ENCODE results near the gene PTTG1IP2.

PTTG1IP2 gene

GRCh38 chr7:90483251-90483650 lies 13.8 kb downstream of the PTTG1IP2 start:
- DNase-seq = peak; percentile 4

- no peak for DNase-seq
Measured at GRCh38 chr7:90484706-90485105, 15.3 kb downstream of the PTTG1IP2 start.

GRCh38 chr7:90485734-90486316 lies 16.4 kb downstream of the PTTG1IP2 start:
- DNase-seq = no peak

GRCh38 chr7:90487808-90488207 lies 18.4 kb downstream of the PTTG1IP2 start:
- DNase-seq = no peak

- no peak for DNase-seq
Measured at GRCh38 chr7:90488220-90488619, 18.8 kb downstream of the PTTG1IP2 start.

GRCh38 chr7:90492250-90492649 lies 22.8 kb downstream of the PTTG1IP2 start:
- no peak for DNase-seq

GRCh38 chr7:90495241-90495640 lies 25.8 kb downstream of the PTTG1IP2 start:
- DNase-seq = no peak

GRCh38 chr7:90502539-90502938 lies 33.1 kb downstream of the PTTG1IP2 start:
- no peak for DNase-seq

- DNase-seq = no peak
Measured at GRCh38 chr7:90503367-90503766, 33.9 kb downstream of the PTTG1IP2 start.

GRCh38 chr7:90507692-90508091 lies 38.3 kb downstream of the PTTG1IP2 start:
- no peak for DNase-seq

- DNase-seq = no peak
Measured at GRCh38 chr7:90511776-90512175, 42.3 kb downstream of the PTTG1IP2 start.

- DNase-seq = no peak
Measured at GRCh38 chr7:90512821-90513254, 43.4 kb downstream of the PTTG1IP2 start.

GRCh38 chr7:90516257-90516656 lies 46.8 kb downstream of the PTTG1IP2 start:
- no peak for DNase-seq

GRCh38 chr7:90518630-90519029 lies 49.2 kb downstream of the PTTG1IP2 start:
- no peak for DNase-seq

- DNase-seq = no peak
Measured at GRCh38 chr7:90520484-90520883, 51.0 kb downstream of the PTTG1IP2 start.

GRCh38 chr7:90530263-90530662 lies 60.8 kb downstream of the PTTG1IP2 start:
- peak; percentile 47 for DNase-seq

GRCh38 chr7:90532231-90532929 lies 62.9 kb downstream of the PTTG1IP2 start:
- DNase-seq = no peak

GRCh38 chr7:90536449-90536848 lies 67.0 kb downstream of the PTTG1IP2 start:
- DNase-seq = no peak

- no peak for DNase-seq
Measured at GRCh38 chr7:90538405-90538804, 69.0 kb downstream of the PTTG1IP2 start.

GRCh38 chr7:90540406-90540805 lies 71.0 kb downstream of the PTTG1IP2 start:
- DNase-seq = no peak

- DNase-seq = no peak
Measured at GRCh38 chr7:90551036-90551435, 81.6 kb downstream of the PTTG1IP2 start.

GRCh38 chr7:90552521-90552920 lies 83.1 kb downstream of the PTTG1IP2 start:
- no peak for DNase-seq

GRCh38 chr7:90560730-90561129 lies 91.3 kb downstream of the PTTG1IP2 start:
- peak; percentile 74 for DNase-seq
